K562 (cell line): ENCODE results near the gene NARF. TPM values are rescaled to one million over a fixed set of nuclear protein-coding genes. Genes with fewer than 3 reads are reported as not detected.

Experiments used
- ARID3A ChIP-seq: IDR thresholded peaks from 2 replicates; pipeline ENCODE4 v1.6.1; 2012; ENCODE audit warnings: low read depth, low read length, improper control_type of control experiment, borderline replicate concordance
- DIDO1 ChIP-seq: fragments of 450-650 bp; IDR thresholded peaks from 2 replicates; pipeline ENCODE4 v1.6.1; 2016; ENCODE audit warnings: low read depth, missing biosample characterization, missing genetic modification characterization
- GTF2F1 ChIP-seq: IDR thresholded peaks from 2 replicates; pipeline ENCODE4 v1.6.1; 2011; ENCODE audit warnings: low read depth, low read length, improper control_type of control experiment
- MGA ChIP-seq: fragments of 450-650 bp; IDR thresholded peaks from 2 replicates; pipeline ENCODE4 v1.6.1; 2016; ENCODE audit warnings: mild to moderate bottlenecking, moderate library complexity
- MTA2 ChIP-seq: fragments of 450-650 bp; IDR thresholded peaks from 2 replicates; pipeline ENCODE4 v1.6.1; 2016; ENCODE audit warnings: low read depth
- RFX5 ChIP-seq: IDR thresholded peaks from 2 replicates; pipeline ENCODE4 v1.6.1; 2011; ENCODE audit warnings: low read depth, mild to moderate bottlenecking, improper control_type of control experiment, low read length
- TARDBP ChIP-seq: fragments of 450-650 bp; IDR thresholded peaks from 2 replicates; pipeline ENCODE4 v1.6.1; 2016
- XRCC5 ChIP-seq: fragments of 200-400 bp; formaldehyde crosslinking; IDR thresholded peaks from 2 replicates; pipeline ENCODE4 v1.6.1; 2017; ENCODE audit warnings: low read depth, mild to moderate bottlenecking, low read length
- ZKSCAN3 ChIP-seq: fragments of 250-450 bp; sonication (Bioruptor Pico); IDR thresholded peaks from 2 replicates; pipeline ENCODE4 v1.4.0; 2020
- ZNF239 ChIP-seq: fragments of 250-450 bp; sonication (Bioruptor Pico); IDR thresholded peaks from 2 replicates; pipeline ENCODE4 v1.4.0; 2020; ENCODE audit warnings: mild to moderate bottlenecking
- ZNF398 ChIP-seq: fragments of 250-450 bp; sonication (Bioruptor Pico); IDR thresholded peaks from 2 replicates; pipeline ENCODE4 v1.8.0; 2021; ENCODE audit warnings: moderate library complexity, mild to moderate bottlenecking, inconsistent platforms
- ZNF561 ChIP-seq: fragments of 450-650 bp; formaldehyde crosslinking; conservative IDR thresholded peaks from 2 replicates; pipeline ENCODE4 v1.4.0; 2020; ENCODE audit warnings: mild to moderate bottlenecking, moderate library complexity
- ZNF75A ChIP-seq: fragments of 450-650 bp; formaldehyde crosslinking; IDR thresholded peaks from 2 replicates; pipeline ENCODE4 v1.4.0; 2020; ENCODE audit warnings: mild to moderate bottlenecking
- polyA plus RNA-seq, 8 experiments: library from polyadenylated mRNA; depleted of rRNA in 4 of 8; stranded (reverse) in 5 of 8; unstranded in 3 of 8; fragments of >200 nt; fragmentation: Nextera tagmentation in 2 of 8; fragmentation: Illumina TruSeq in 1 of 8; extraction: Ambion mirVana in 2 of 8; extraction: Trizol in 1 of 8; gene quantifications; 2 replicates each; pipeline versions ENCODE4 v1.2.1 to v1.2.3, GENCODE V29; 2011 to 2014; ENCODE audit warnings: inconsistent platforms in 1 of 8, missing spikeins in 1 of 8
- total RNA-seq, 7 experiments: library from RNA; depleted of rRNA in 6 of 7; stranded (reverse); fragments of >200 nt in 6 of 7; fragmentation: Illumina TruSeq in 2 of 7; extraction: Trizol in 2 of 7; gene quantifications; 2 replicates each; pipeline versions ENCODE4 v1.2.1 to v1.2.3, GENCODE V29; 2011 to 2021; ENCODE audit warnings: low replicate concordance in 1 of 7

Gene NARF
- total and polyA plus RNA-seq, 9 of the 15 experiments (the other 6 are each of a cell fraction or from before 2014, with no cell fraction given) = 60.4 to 423 (median 132) TPM

GRCh38 chr17:82450357-82451106 lies 8.0 kb upstream of the NARF start, which contains the start of gene CYBC1 (continued):
- TF ChIP-seq MGA = peak; percentile 24
- no peak for TF ChIP-seq TARDBP
- no peak for TF ChIP-seq ZNF239 (CRISPR knock-in tag)
- no peak for TF ChIP-seq ARID3A
- no peak for TF ChIP-seq XRCC5
- TF ChIP-seq ZNF75A (CRISPR knock-in tag) = no peak
- no peak for TF ChIP-seq MTA2
- no peak for TF ChIP-seq RFX5
- no peak for TF ChIP-seq ZNF398 (CRISPR knock-in tag)
- no peak for TF ChIP-seq ZKSCAN3 (CRISPR knock-in tag)
- TF ChIP-seq GTF2F1 = no peak
- TF ChIP-seq ZNF561 (CRISPR knock-in tag) = no peak
- no peak for TF ChIP-seq DIDO1 (tag)
